ENCODE data around the gene ITLN2. TPM values are rescaled to one million over a fixed set of nuclear protein-coding genes. Genes with fewer than 3 reads are reported as not detected.
"Not testable (repeated sequence)": the region's sequence is repeated elsewhere in the genome, so short reads cannot be mapped to it uniquely, and the experiment has no call there.

ITLN2 gene
- total RNA-seq, 1 experiment from 2014 or later: not detected

DNA sequence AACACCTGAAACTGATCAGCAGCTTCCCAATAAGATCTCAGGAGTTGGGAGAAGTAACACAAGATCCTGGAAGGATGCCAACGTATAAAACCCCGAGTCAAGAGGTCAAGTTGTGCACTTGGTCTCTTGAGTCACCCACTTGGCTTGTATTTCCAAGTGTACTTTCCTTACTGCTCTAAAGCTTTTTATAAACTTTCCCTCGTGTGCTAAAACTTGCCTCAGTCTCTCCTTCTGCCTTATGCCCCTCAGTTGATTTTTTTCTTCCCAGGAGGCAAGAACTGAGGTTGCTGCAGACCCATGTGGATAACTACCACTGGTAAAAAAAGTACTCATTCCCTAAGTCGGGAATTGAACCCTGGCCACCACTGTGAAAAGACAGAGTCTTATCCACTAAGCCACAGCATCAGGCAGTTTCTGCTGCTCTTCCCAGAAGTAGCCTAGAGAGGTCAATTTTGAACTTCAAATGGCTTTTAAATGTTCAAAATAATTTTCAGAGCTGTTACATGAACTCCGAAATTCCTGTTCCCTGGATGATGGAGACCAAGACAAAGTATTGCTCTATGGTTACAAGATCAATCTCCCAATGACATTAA lies 28.9 kb downstream of the ITLN2 start:
- ChIA-PET CTCF (interaction anchor here (0.6 kb wide), 1 partner anchor 181 kb away, joined by 3 read pairs; no protein-coding TSS in a partner anchor), POLR2A (ENCODE audit: unreplicated experiment) (no interaction called here)
- no peaks in the 10 kb centered on the region for H3K4me1 ChIP-seq (replicated peaks; ENCODE audit: insufficient read depth)
- H2AFZ ChIP-seq: no peak overlapping the region
- H3K27me3 ChIP-seq (ENCODE audit: insufficient read depth, low read depth): 0 out of 2 replicates have a peak, but pooled peaks cover 11% of the 10 kb centered on the region
- no peaks in the 10 kb centered on the region for H3K36me3 ChIP-seq (ENCODE audit: low read depth)
- no peak for DNase-seq
- no peak overlapping the region for H3K27ac ChIP-seq
- H3K4me3 ChIP-seq: no peak overlapping the region
- TF ChIP-seq, protein P1, sequence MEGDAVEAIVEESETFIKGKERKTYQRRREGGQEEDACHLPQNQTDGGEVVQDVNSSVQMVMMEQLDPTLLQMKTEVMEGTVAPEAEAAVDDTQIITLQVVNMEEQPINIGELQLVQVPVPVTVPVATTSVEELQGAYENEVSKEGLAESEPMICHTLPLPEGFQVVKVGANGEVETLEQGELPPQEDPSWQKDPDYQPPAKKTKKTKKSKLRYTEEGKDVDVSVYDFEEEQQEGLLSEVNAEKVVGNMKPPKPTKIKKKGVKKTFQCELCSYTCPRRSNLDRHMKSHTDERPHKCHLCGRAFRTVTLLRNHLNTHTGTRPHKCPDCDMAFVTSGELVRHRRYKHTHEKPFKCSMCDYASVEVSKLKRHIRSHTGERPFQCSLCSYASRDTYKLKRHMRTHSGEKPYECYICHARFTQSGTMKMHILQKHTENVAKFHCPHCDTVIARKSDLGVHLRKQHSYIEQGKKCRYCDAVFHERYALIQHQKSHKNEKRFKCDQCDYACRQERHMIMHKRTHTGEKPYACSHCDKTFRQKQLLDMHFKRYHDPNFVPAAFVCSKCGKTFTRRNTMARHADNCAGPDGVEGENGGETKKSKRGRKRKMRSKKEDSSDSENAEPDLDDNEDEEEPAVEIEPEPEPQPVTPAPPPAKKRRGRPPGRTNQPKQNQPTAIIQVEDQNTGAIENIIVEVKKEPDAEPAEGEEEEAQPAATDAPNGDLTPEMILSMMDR (conservative IDR thresholded peaks at IDR 0.05): no peak
- TF ChIP-seq EZH2 (IDR thresholded peaks at IDR 0.05; ENCODE audit: low read depth): no peak
- no TSS peak for BruUV-seq (replicated peaks)
- H3K4me2 ChIP-seq: no peak overlapping the region
- no peaks in the 10 kb centered on the region for H3F3A ChIP-seq (ENCODE audit: insufficient read depth, low read depth)
- H3K9me2 ChIP-seq (ENCODE audit: insufficient read depth): no peaks in the 10 kb centered on the region
- no peaks in the 10 kb centered on the region for H4K20me1 ChIP-seq (ENCODE audit: insufficient read depth)
- no peaks in the 10 kb centered on the region for H3K9me3 ChIP-seq (ENCODE audit: insufficient read depth, low read depth)
- no peaks in the 10 kb centered on the region for H3K79me2 ChIP-seq (ENCODE audit: low read depth)
- intact Hi-C loops (cut with micrococcal nuclease; ENCODE audit: unreplicated experiment): no loop called here

DNA sequence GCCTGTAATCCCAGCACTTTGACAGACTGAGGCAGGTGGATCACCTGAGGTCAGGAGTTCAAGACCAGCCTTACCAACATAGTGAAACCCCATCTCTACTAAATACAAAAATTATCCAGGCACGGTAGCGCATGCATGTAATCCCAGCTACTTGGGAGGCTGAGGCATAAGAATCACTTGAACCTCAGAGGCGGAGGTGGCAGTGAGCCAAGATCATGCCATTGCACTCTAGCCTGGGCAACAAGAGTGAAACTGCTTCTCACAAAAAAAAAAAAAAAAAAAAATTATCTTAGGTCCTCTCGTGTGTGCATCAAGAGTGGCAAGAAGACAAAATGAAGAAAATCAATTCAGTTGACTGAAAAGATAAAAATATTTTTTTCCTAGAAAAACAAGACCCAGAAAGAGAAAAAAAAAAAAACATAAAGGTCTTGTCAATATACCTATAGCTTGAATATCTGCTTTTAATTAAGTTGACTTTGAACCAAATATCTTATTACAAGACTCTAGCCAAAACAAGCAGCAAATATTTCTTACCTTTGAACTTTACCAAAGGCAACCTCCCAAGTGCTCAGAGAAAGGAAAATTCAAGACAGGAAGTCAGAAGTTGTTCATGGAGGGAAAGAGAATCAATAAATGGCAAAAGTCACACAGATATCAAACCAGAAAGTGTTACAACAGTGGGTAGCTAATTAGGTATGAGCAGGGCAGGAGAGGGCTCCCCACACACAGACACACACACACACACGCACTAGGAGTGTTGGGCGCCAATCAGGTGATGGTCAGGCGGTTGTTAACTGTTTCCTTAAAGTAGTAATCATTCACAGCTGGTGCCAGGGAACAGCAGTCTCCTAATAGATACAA lies 29.6 kb downstream of the ITLN2 start:
- no TSS peak for BruUV-seq (replicated peaks)
- H3K4me3 ChIP-seq: no peak overlapping the region
- no peaks in the 10 kb centered on the region for H3K9me3 ChIP-seq (ENCODE audit: insufficient read depth, low read depth)
- intact Hi-C loops (cut with micrococcal nuclease; ENCODE audit: unreplicated experiment): no loop called here
- no peaks in the 10 kb centered on the region for H3K4me1 ChIP-seq (replicated peaks; ENCODE audit: insufficient read depth)
- ChIA-PET CTCF (interaction anchor here (0.6 kb wide), 1 partner anchor 180 kb away, joined by 3 read pairs; no protein-coding TSS in a partner anchor), POLR2A (ENCODE audit: unreplicated experiment) (no interaction called here)
- no peak overlapping the region for H2AFZ ChIP-seq
- TF ChIP-seq, protein P1 (conservative IDR thresholded peaks at IDR 0.05): no peak
- TF ChIP-seq EZH2 (IDR thresholded peaks at IDR 0.05; ENCODE audit: low read depth): no peak
- H3K9me2 ChIP-seq (ENCODE audit: insufficient read depth): no peaks in the 10 kb centered on the region
- no peaks in the 10 kb centered on the region for H3K36me3 ChIP-seq (ENCODE audit: low read depth)
- H4K20me1 ChIP-seq (ENCODE audit: insufficient read depth): no peaks in the 10 kb centered on the region
- no peak overlapping the region for H3K4me2 ChIP-seq
- H3K79me2 ChIP-seq (ENCODE audit: low read depth): no peaks in the 10 kb centered on the region
- no peaks in the 10 kb centered on the region for H3F3A ChIP-seq (ENCODE audit: insufficient read depth, low read depth)
- DNase-seq: no peak
- H3K27me3 ChIP-seq (ENCODE audit: insufficient read depth, low read depth): 0 out of 2 replicates have a peak, but pooled peaks cover 6% of the 10 kb centered on the region
- no peak overlapping the region for H3K27ac ChIP-seq

DNA sequence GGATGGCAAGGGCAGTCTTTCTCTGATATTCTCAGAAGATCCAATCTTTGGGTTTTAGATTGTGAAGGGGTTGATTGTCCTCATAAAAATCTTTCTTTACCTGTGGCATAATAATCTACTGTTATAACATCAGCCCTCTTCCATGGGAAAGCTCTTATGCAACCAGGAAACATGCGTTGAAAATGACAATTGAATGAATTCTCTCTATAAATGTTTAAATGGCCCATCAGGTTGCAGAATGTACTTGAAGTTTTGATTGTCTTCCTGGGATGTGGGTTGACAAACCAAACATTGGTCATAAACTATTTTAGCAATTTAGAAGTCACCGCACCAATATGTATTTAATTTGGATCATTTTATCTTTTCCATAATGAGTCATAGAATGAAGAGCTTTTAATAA lies 37.9 kb downstream of the ITLN2 start:
- no peak overlapping the region for H3K4me3 ChIP-seq
- CTCF ChIA-PET: no interaction called here
- no peaks in the 10 kb centered on the region for H3K36me3 ChIP-seq (ENCODE audit: low read depth)
- no peak overlapping the region for H2AFZ ChIP-seq
- H3K27ac ChIP-seq: no peak overlapping the region
- no peaks in the 10 kb centered on the region for H4K20me1 ChIP-seq (ENCODE audit: insufficient read depth)
- H3K4me1 ChIP-seq (replicated peaks; ENCODE audit: insufficient read depth): no peaks in the 10 kb centered on the region
- no peak for DNase-seq
- POLR2A ChIA-PET (ENCODE audit: unreplicated experiment): no interaction called here
- H3K9me3 ChIP-seq (ENCODE audit: insufficient read depth, low read depth): no peaks in the 10 kb centered on the region
- no peaks in the 10 kb centered on the region for H3K79me2 ChIP-seq (ENCODE audit: low read depth)
- BruUV-seq (replicated peaks): no TSS peak
- H3F3A ChIP-seq (ENCODE audit: insufficient read depth, low read depth): no peaks in the 10 kb centered on the region
- intact Hi-C loops (cut with micrococcal nuclease; ENCODE audit: unreplicated experiment): no loop called here
- H3K4me2 ChIP-seq: no peak overlapping the region
- TF ChIP-seq, protein P1 (conservative IDR thresholded peaks at IDR 0.05): no peak
- TF ChIP-seq EZH2 (IDR thresholded peaks at IDR 0.05; ENCODE audit: low read depth): no peak
- H3K9me2 ChIP-seq (ENCODE audit: insufficient read depth): no peaks in the 10 kb centered on the region
- H3K27me3 ChIP-seq (ENCODE audit: insufficient read depth, low read depth): peaks cover 37% of the 10 kb centered on the region

DNA sequence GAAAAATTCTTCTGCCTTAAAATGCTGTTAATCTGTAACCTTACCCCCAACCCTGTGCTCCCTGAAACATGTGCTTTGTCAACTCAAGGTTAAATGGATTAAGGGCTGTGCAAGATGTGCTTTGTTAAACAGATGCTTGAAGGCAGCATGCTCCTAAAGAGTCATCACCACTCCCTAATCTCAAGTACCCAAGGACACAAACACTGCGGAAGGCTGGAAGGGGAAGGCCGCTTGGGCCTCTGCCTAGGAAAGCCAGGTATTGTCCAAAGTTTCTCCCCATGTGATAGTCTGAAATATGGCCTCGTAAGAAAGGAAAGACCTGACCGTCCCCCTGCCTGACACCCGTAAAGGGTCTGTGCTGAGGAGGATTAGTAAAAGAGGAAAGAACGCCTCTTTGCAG lies 41.4 kb downstream of the ITLN2 start:
- H3K4me3 ChIP-seq; H2AFZ ChIP-seq; H3K36me3 ChIP-seq (ENCODE audit: low read depth); CTCF ChIA-PET; H3F3A ChIP-seq (ENCODE audit: insufficient read depth, low read depth); H3K4me2 ChIP-seq; DNase-seq; POLR2A ChIA-PET (ENCODE audit: unreplicated experiment); H4K20me1 ChIP-seq (ENCODE audit: insufficient read depth); intact Hi-C loops (cut with micrococcal nuclease; ENCODE audit: unreplicated experiment); H3K9me2 ChIP-seq (ENCODE audit: insufficient read depth); H3K27ac ChIP-seq; H3K4me1 ChIP-seq (replicated peaks; ENCODE audit: insufficient read depth); BruUV-seq (replicated peaks); H3K9me3 ChIP-seq (ENCODE audit: insufficient read depth, low read depth); H3K79me2 ChIP-seq (ENCODE audit: low read depth): not testable (repeated sequence)
- peaks cover 60% of the 10 kb centered on the region for H3K27me3 ChIP-seq (ENCODE audit: insufficient read depth, low read depth)

Measured in PC-9 (cell line).